Lower lobe of right lung (tissue), 2 donors: ENCODE results near the gene SLF2. TPM values are rescaled to one million over a fixed set of nuclear protein-coding genes. Genes with fewer than 3 reads are reported as not detected.

ENCODE experiments used
- ATAC-seq, 2 donors: fragments of 200-7000 bp; cut with Tn5 transposase; one replicate each; pipeline ENCODE4 v1.9.1; 2020 to 2022; ENCODE audit warnings: mild to moderate bottlenecking in 2 of 2, moderate library complexity in 2 of 2
- DNase-seq: peaks from one replicate; pipeline ENCODE4 v3.0.0-alpha.2; 2020
- H3K27ac ChIP-seq: fragments of 200-600 bp; one replicate; pipeline ENCODE4 v1.8.0; 2022
- H3K27me3 ChIP-seq: fragments of 200-600 bp; one replicate; pipeline ENCODE4 v1.8.0; 2022; ENCODE audit warnings: low read depth
- H3K36me3 ChIP-seq: fragments of 200-600 bp; one replicate; pipeline ENCODE4 v1.8.0; 2022; ENCODE audit warnings: mild to moderate bottlenecking
- H3K4me1 ChIP-seq: fragments of 200-600 bp; one replicate; pipeline ENCODE4 v1.8.0; 2022
- H3K4me3 ChIP-seq: fragments of 200-600 bp; one replicate; pipeline ENCODE4 v1.8.0; 2022; ENCODE audit warnings: mild to moderate bottlenecking
- H3K9me3 ChIP-seq: fragments of 200-600 bp; one replicate; pipeline ENCODE4 v1.8.0; 2022
- CTCF ChIP-seq: fragments of 200-600 bp; IDR thresholded peaks from one replicate; pipeline ENCODE4 v1.8.0; 2022; ENCODE audit warnings: antibody characterized with exemption, mild to moderate bottlenecking
- intact Hi-C: fragments of 100-400 bp; cut with DNase I; formaldehyde crosslinking; loops from one replicate; pipeline ENCODE4 v1.11.0; 2022
- total RNA-seq: library from RNA; stranded (reverse); fragmentation: NEBNext Ultra II Directional; extraction: Animal tissue kit (Norgen Biotek cat#: 25700); gene quantifications from one replicate; pipeline ENCODE4 v1.2.1, GENCODE V29; 2021
- donor health status: DM: no; HTN: yes; CAD: no; lungs with severe emphysema.

Gene SLF2
- total RNA-seq, 1 donor from 2014 or later, result 34.4 TPM

GRCh38 chr10:100976906-100977305, 64.1 kb downstream of the SLF2 start:
- ATAC-seq (no peak), DNase-seq (no peak)
- H3K36me3 ChIP-seq, result peaks cover 24% of the 10 kb centered on the region
- no peaks in the 10 kb centered on the region for H3K9me3 ChIP-seq
- no peak overlapping the region for H3K27ac ChIP-seq
- H3K4me1 ChIP-seq, result no peaks in the 10 kb centered on the region
- intact Hi-C loops, result no loop called here
- H3K27me3 ChIP-seq, result no peaks in the 10 kb centered on the region
- no peak for TF ChIP-seq CTCF
- H3K4me3 ChIP-seq, result no peak overlapping the region

- intact Hi-C loops, result no loop called here
- no peak overlapping the region for H3K27ac ChIP-seq
- no peaks in the 10 kb centered on the region for H3K9me3 ChIP-seq
- no peaks in the 10 kb centered on the region for H3K4me1 ChIP-seq
- ATAC-seq, result no peak
- H3K27me3 ChIP-seq, result no peaks in the 10 kb centered on the region
- DNase-seq, result no peak
- TF ChIP-seq CTCF, result no peak
- H3K4me3 ChIP-seq, result no peak overlapping the region
- H3K36me3 ChIP-seq, result peaks cover 29% of the 10 kb centered on the region
These were observed 64.7 kb downstream of the SLF2 start for GRCh38 chr10:100977436-100977835.

GRCh38 chr10:100978121-100978900, 65.5 kb downstream of the SLF2 start:
- Histone ChIP-seq H3K4me3 (no peak overlapping the region), H3K4me1 (no peaks in the 10 kb centered on the region), H3K27me3 (no peaks in the 10 kb centered on the region), H3K9me3 (no peaks in the 10 kb centered on the region), H3K36me3 (peaks cover 38% of the 10 kb centered on the region), H3K27ac (no peak overlapping the region)
- DNase-seq (no peak), ATAC-seq (no peak)
- intact Hi-C loops, result no loop called here
- TF ChIP-seq CTCF, result no peak

- Histone ChIP-seq H3K9me3 (no peaks in the 10 kb centered on the region), H3K4me1 (no peaks in the 10 kb centered on the region), H3K27me3 (no peaks in the 10 kb centered on the region), H3K36me3 (peaks cover 41% of the 10 kb centered on the region), H3K4me3 (no peak overlapping the region), H3K27ac (no peak overlapping the region)
- intact Hi-C loops, result no loop called here
- TF ChIP-seq CTCF, result no peak
- DNase-seq, result no peak
- no peak for ATAC-seq
These were observed 66.1 kb downstream of the SLF2 start for GRCh38 chr10:100978901-100979195.

- DNase-seq (no peak), ATAC-seq (no peak)
- intact Hi-C loops, result no loop called here
- no peaks in the 10 kb centered on the region for H3K9me3 ChIP-seq
- no peak overlapping the region for H3K4me3 ChIP-seq
- H3K27ac ChIP-seq, result no peak overlapping the region
- peaks cover 42% of the 10 kb centered on the region for H3K36me3 ChIP-seq
- no peak for TF ChIP-seq CTCF
- H3K27me3 ChIP-seq, result no peaks in the 10 kb centered on the region
- no peaks in the 10 kb centered on the region for H3K4me1 ChIP-seq
These were observed 67.1 kb downstream of the SLF2 start for GRCh38 chr10:100979791-100980272.
